Sigmoid colon (tissue), 7 donors: Measurements from ENCODE around the gene RPS6KA2. TPM values are rescaled to one million over a fixed set of nuclear protein-coding genes. Genes with fewer than 3 reads are reported as not detected.

Source experiments
- DNase-seq: peaks from one replicate; pipeline ENCODE4 v3.0.0-alpha.2; 2019
- H3K27ac ChIP-seq, 4 donors: fragments of 200-600 bp; sonication (generic); one replicate each; pipeline ENCODE4 v1.5.1; 2016 to 2019; ENCODE audit warnings: mild to moderate bottlenecking in 1 of 4
- H3K27me3 ChIP-seq, 3 donors: fragments of 200-600 bp; sonication (generic); one replicate each; pipeline ENCODE4 v1.5.1; 2019; ENCODE audit warnings: mild to moderate bottlenecking in 1 of 3
- H3K36me3 ChIP-seq, 4 donors: fragments of 200-600 bp; sonication (generic); one replicate each; pipeline ENCODE4 v1.5.1; 2016 to 2019
- H3K4me1 ChIP-seq, 4 donors: fragments of 200-600 bp; sonication (generic); one replicate each; pipeline ENCODE4 v1.5.1; 2017 to 2019
- H3K4me3 ChIP-seq, 4 donors: fragments of 200-600 bp; sonication (generic); one replicate each; pipeline ENCODE4 v1.5.1; 2017 to 2019; ENCODE audit warnings: mild to moderate bottlenecking in 2 of 4, moderate library complexity in 1 of 4
- H3K9me3 ChIP-seq, 4 donors: fragments of 200-600 bp in 3 of 4; sonication (generic) in 3 of 4; one replicate each; pipeline versions ENCODE4 v1.5.1 to v1.6.1; 2013 to 2019
- EP300 ChIP-seq, 4 donors: sonication (generic); formaldehyde crosslinking; IDR thresholded peaks; one replicate each; pipeline ENCODE4 v1.6.1; 2017; ENCODE audit warnings: antibody characterized with exemption in 4 of 4
- POLR2A ChIP-seq, 2 donors: fragments of 450-650 bp; IDR thresholded peaks; one replicate each; pipeline ENCODE4 v1.6.1; 2016; ENCODE audit warnings: antibody characterized with exemption in 2 of 2, mild to moderate bottlenecking in 2 of 2, moderate library complexity in 2 of 2
- POLR2AphosphoS5 ChIP-seq, 4 donors: sonication (generic); formaldehyde crosslinking; IDR thresholded peaks; one replicate each; pipeline ENCODE4 v1.6.1; 2017; ENCODE audit warnings: antibody characterized with exemption in 4 of 4
- WGBS, 2 donors: extraction: QIAGEN DNeasy Blood & Tissue Kit; methylation state at CpG; one replicate each; pipeline ENCODE4 v1.1.7; 2013; 5-methylcytosine and 5-hydroxymethylcytosine counted together
- intact Hi-C: fragments of 100-400 bp; cut with DNase I; formaldehyde crosslinking; loops from one replicate; pipeline ENCODE4 v1.15.1; 2023
- polyA plus RNA-seq, 3 donors: library from polyadenylated mRNA; stranded (reverse); fragments of 200-250 nt; gene quantifications; one replicate each; pipeline ENCODE4 v1.2.3, GENCODE V29; 2013
- total RNA-seq, 4 donors: library from RNA; depleted of rRNA; stranded (reverse); fragments of >200 nt; gene quantifications; one replicate each; pipeline ENCODE4 v1.1.0, GENCODE V29; 2016
- TF ChIP-seq, protein P1 (sequence below), 4 experiments: fragments of 450-650 bp in 3 of 4; fragments of 200-600 bp in 1 of 4; IDR thresholded peaks; one replicate each; pipeline ENCODE4 v1.5.1; 2016 to 2019; ENCODE audit warnings: antibody characterized with exemption in 4 of 4, mild to moderate bottlenecking in 3 of 4, moderate library complexity in 2 of 4
- donor health status: healthy with polysubstance abuse.
- donor health status: Bipolar disorder and iron deficiency.
- donor health status: healthy.

RPS6KA2 gene
- total and polyA plus RNA-seq, 7 donors: 6.5 to 44.7 (median 27.8) TPM

DNA sequence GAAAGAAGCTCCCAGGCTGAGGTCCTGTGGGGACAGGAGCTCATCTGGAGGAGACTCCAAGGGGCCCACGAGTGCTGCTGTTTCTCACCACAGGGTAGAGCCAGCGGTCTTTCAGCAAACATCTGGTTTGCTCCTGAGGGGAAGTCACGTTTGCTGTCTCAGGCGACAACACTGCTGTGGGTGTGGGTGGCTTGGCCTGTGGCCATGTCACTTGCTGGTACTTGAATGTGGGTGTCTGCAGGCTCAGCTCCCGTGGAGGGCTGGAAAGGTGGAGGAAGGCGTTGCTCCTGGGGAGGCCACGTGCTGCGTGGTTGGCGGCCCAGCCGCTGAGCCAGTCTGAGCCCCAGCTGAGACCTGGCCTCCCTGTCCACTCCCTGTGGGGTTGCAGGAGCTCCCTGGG lies 191.5 kb downstream of the RPS6KA2 start:
- H3K27me3 ChIP-seq: no peaks in the 10 kb centered on the region
- no peak overlapping the region for H3K27ac ChIP-seq
- 39 to 73% methylated on average over 10 of the region's 10 CpGs for WGBS, 2 donors
- peaks cover 0 to 30% (median 2%) of the 10 kb centered on the region in 4 donors for H3K36me3 ChIP-seq
- intact Hi-C loops: no loop called here
- H3K4me1 ChIP-seq: no peaks in the 10 kb centered on the region
- H3K9me3 ChIP-seq: no peaks in the 10 kb centered on the region
- TF ChIP-seq EP300 (IDR thresholded peaks at IDR 0.05) (no peak), POLR2AphosphoS5 (IDR thresholded peaks at IDR 0.05) (no peak), POLR2A (IDR thresholded peaks at IDR 0.05) (no peak)
- TF ChIP-seq, protein P1, sequence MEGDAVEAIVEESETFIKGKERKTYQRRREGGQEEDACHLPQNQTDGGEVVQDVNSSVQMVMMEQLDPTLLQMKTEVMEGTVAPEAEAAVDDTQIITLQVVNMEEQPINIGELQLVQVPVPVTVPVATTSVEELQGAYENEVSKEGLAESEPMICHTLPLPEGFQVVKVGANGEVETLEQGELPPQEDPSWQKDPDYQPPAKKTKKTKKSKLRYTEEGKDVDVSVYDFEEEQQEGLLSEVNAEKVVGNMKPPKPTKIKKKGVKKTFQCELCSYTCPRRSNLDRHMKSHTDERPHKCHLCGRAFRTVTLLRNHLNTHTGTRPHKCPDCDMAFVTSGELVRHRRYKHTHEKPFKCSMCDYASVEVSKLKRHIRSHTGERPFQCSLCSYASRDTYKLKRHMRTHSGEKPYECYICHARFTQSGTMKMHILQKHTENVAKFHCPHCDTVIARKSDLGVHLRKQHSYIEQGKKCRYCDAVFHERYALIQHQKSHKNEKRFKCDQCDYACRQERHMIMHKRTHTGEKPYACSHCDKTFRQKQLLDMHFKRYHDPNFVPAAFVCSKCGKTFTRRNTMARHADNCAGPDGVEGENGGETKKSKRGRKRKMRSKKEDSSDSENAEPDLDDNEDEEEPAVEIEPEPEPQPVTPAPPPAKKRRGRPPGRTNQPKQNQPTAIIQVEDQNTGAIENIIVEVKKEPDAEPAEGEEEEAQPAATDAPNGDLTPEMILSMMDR (IDR thresholded peaks at IDR 0.05): no peak
- no peak for DNase-seq
- H3K4me3 ChIP-seq: no peak overlapping the region

DNA sequence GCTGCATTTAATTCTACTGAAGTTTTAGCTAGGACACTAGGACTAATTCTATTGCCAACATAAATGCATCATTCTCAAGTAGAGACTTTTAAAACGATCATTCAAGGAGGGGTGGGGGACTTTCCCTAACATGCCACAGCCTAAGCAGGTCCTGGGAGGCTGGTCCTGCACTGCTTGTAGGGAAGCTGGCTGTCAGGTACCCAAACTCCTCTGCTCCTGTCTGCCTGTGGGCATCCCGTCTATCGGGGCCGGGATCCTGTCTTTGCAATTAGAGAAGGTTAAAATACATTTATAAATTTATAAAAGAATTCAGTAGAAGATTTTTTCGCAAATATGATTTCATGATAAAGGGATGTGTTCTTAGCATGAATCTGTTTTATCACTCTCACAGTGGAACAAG lies 192.7 kb downstream of the RPS6KA2 start:
- H3K9me3 ChIP-seq: no peaks in the 10 kb centered on the region
- peaks cover 0 to 40% (median 9%) of the 10 kb centered on the region in 4 donors for H3K36me3 ChIP-seq
- H3K27ac ChIP-seq: no peak overlapping the region
- intact Hi-C loops: no loop called here
- H3K27me3 ChIP-seq: no peaks in the 10 kb centered on the region
- no peaks in the 10 kb centered on the region for H3K4me1 ChIP-seq
- 74 to 84% methylated on average over 5 of the region's 5 CpGs for WGBS, 2 donors
- no peak overlapping the region for H3K4me3 ChIP-seq
- TF ChIP-seq, protein P1 (IDR thresholded peaks at IDR 0.05): no peak
- TF ChIP-seq POLR2A (IDR thresholded peaks at IDR 0.05): no peak
- TF ChIP-seq POLR2AphosphoS5 (IDR thresholded peaks at IDR 0.05): no peak
- no peak for TF ChIP-seq EP300 (IDR thresholded peaks at IDR 0.05)
- no peak for DNase-seq

DNA sequence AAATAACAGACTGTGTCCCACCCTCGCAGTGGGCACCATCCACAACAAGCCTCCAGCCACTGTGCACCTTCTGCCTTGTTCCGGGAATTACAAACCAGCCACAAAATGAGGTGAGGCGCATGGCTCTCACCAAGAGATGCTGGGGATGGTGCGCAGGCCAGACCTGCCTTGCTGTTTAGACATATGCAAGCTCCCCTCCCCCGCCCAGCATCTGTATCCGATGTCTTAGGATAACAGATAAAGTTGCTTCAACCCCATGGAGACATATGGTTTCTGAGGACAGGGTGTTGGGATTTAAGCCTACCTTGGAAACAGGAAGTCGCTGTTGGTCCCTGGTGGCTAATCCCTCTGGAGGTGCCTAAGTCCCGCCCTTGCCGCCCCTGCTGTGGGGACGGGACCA lies 194.0 kb downstream of the RPS6KA2 start:
- no peak overlapping the region for H3K27ac ChIP-seq
- no peak for DNase-seq
- H3K4me1 ChIP-seq: no peaks in the 10 kb centered on the region
- no peaks in the 10 kb centered on the region for H3K9me3 ChIP-seq
- TF ChIP-seq, protein P1 (IDR thresholded peaks at IDR 0.05): no peak
- TF ChIP-seq POLR2AphosphoS5 (IDR thresholded peaks at IDR 0.05) (no peak), POLR2A (IDR thresholded peaks at IDR 0.05) (no peak), EP300 (IDR thresholded peaks at IDR 0.05) (no peak)
- intact Hi-C loops: no loop called here
- 96% methylated on average over 10 of the region's 10 CpGs for whole genome bisulfite sequencing, 2 donors
- H3K36me3 ChIP-seq: peaks cover 0 to 41% (median 9%) of the 10 kb centered on the region in 4 donors
- no peak overlapping the region for H3K4me3 ChIP-seq
- no peaks in the 10 kb centered on the region for H3K27me3 ChIP-seq

DNA sequence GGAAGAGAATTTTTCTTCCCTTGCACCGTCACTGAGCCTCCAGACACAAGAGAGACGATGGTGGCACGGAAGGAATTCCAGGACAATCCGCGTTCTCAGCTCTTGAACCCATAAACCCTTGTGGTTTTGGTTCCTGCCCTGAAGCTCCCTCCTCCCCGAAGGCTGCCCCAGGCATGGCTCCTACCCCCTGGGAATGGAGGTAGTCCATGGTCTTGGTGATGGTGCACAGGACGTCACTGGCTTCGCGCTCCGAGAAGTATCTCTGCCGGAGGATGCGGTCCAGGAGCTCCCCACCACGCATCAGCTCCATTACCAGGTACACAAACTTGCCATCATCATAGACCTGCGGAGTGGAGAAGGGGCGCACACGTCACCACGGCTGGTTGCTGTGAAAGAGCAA lies 196.8 kb downstream of the RPS6KA2 start:
- H3K4me1 ChIP-seq: no peaks in the 10 kb centered on the region
- no peak overlapping the region for H3K4me3 ChIP-seq
- intact Hi-C loops: no loop called here
- no peaks in the 10 kb centered on the region for H3K27me3 ChIP-seq
- no peak for DNase-seq
- WGBS, 2 donors: 96% methylated on average over 17 of the region's 17 CpGs
- H3K9me3 ChIP-seq: no peaks in the 10 kb centered on the region
- H3K36me3 ChIP-seq: peaks cover 0 to 32% (median 9%) of the 10 kb centered on the region in 4 donors
- H3K27ac ChIP-seq: no peak overlapping the region
- TF ChIP-seq POLR2A (IDR thresholded peaks at IDR 0.05): no peak
- TF ChIP-seq, protein P1 (IDR thresholded peaks at IDR 0.05): no peak
- TF ChIP-seq EP300 (IDR thresholded peaks at IDR 0.05): no peak
- no peak for TF ChIP-seq POLR2AphosphoS5 (IDR thresholded peaks at IDR 0.05)

DNA sequence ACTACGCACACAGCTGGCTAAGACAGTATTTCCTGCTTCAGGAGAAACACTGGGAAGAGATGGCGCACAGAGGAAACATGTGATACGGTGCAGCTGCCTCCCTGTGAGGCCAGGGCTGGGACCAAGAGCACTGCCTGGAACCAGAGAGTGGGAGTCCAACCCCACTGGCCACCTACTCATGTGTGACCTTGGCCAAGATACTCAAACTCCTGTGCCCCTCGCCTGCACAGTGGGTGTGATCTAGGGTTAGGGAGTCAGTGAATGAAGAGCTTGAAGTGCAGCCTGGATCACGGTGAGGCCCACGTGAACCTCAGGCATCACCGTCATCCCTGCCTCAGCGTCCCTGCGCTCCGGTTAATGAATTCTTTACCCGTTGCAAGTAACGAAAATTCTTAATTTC lies 202.6 kb downstream of the RPS6KA2 start:
- no peaks in the 10 kb centered on the region for H3K9me3 ChIP-seq
- H3K4me1 ChIP-seq: peaks cover 0 to 9% (median 0%) of the 10 kb centered on the region in 4 donors
- intact Hi-C loops: no loop called here
- H3K27ac ChIP-seq: no peak overlapping the region
- TF ChIP-seq POLR2AphosphoS5 (IDR thresholded peaks at IDR 0.05) (no peak), POLR2A (IDR thresholded peaks at IDR 0.05) (no peak), EP300 (IDR thresholded peaks at IDR 0.05) (no peak)
- TF ChIP-seq, protein P1 (IDR thresholded peaks at IDR 0.05): no peak
- peaks cover 0 to 29% (median 9%) of the 10 kb centered on the region in 4 donors for H3K36me3 ChIP-seq
- 87 to 92% methylated on average over 12 of the region's 12 CpGs for WGBS, 2 donors
- DNase-seq: no peak
- no peak overlapping the region for H3K4me3 ChIP-seq
- H3K27me3 ChIP-seq: no peaks in the 10 kb centered on the region
